ENCODE results near the gene MRC1. TPM values are rescaled to one million over a fixed set of nuclear protein-coding genes. Genes with fewer than 3 reads are reported as not detected.

MRC1 gene
- total RNA-seq, 2 donors from 2014 or later: 0.09 TPM; not detected in 1

GRCh38 chr10:17817316-17817715 is 8.2 kb downstream of the MRC1 start:
- no peaks in the 10 kb centered on the region for H3K9me3 ChIP-seq (ENCODE audit: control insufficient read depth, low read length)
- H3K9ac ChIP-seq (ENCODE audit: extremely low read depth, low read length, poor library complexity, severe bottlenecking): no peak overlapping the region
- no peak overlapping the region for H3K4me3 ChIP-seq (ENCODE audit: low read length)
- Mint-ChIP-seq H3K4me3 (no peak overlapping the region), H3K9me3 (no peaks in the 10 kb centered on the region), H3K36me3 (ENCODE audit: low read depth) (no peaks in the 10 kb centered on the region), H3K27ac (no peak overlapping the region), H3K27me3 (ENCODE audit: insufficient read depth) (no peaks in the 10 kb centered on the region), H3K4me1 (no peaks in the 10 kb centered on the region)
- no peaks in the 10 kb centered on the region for H3K4me1 ChIP-seq (ENCODE audit: control insufficient read depth, insufficient read depth, low read length)
- H3K27ac ChIP-seq (ENCODE audit: low read depth, low read length): no peak overlapping the region
- H3K27me3 ChIP-seq (ENCODE audit: control insufficient read depth, insufficient read depth, low read length, poor library complexity, severe bottlenecking): no peaks in the 10 kb centered on the region
- no peaks in the 10 kb centered on the region for H3K36me3 ChIP-seq (ENCODE audit: control insufficient read depth, insufficient read depth, low read length)
- DNase-seq: no peak
- no peak for TF ChIP-seq CTCF (conservative IDR thresholded peaks at IDR 0.05)
- WGBS, 2 experiments (ENCODE audit: insufficient coverage in 1 of 2, insufficient read length in 1 of 2): 100% methylated on average over 1 of the region's 1 CpG

DNA sequence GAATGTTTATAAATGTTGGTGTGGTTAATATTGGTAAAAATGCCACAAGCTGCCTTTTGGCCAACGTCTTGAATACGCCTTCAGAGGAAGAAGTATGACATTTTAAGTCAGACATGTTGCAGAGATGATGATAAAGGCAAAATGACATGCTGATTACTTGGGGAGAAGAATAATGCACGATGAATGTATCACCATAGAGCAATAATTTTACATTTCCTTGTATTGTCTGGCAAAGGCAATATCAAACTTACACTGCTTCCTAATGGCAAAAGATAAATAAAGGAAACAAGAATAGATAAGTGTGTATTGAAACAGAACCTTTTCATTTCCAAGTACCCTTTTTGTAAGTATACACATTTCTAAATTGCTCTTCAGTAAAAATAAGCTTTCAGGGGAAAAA is 8.6 kb downstream of the MRC1 start:
- H3K4me1 ChIP-seq (ENCODE audit: control insufficient read depth, insufficient read depth, low read length): no peaks in the 10 kb centered on the region
- no peaks in the 10 kb centered on the region for H3K36me3 ChIP-seq (ENCODE audit: control insufficient read depth, insufficient read depth, low read length)
- no peaks in the 10 kb centered on the region for H3K4me1 Mint-ChIP-seq
- no peaks in the 10 kb centered on the region for H3K9me3 ChIP-seq (ENCODE audit: control insufficient read depth, low read length)
- no peaks in the 10 kb centered on the region for H3K9me3 Mint-ChIP-seq
- no peak overlapping the region for H3K4me3 ChIP-seq (ENCODE audit: low read length)
- H3K27ac Mint-ChIP-seq: no peak overlapping the region
- H3K27me3 Mint-ChIP-seq (ENCODE audit: insufficient read depth): no peaks in the 10 kb centered on the region
- no peak overlapping the region for H3K27ac ChIP-seq (ENCODE audit: low read depth, low read length)
- 98 to 100% methylated on average over 2 to 3 of the region's 3 CpGs for WGBS, 2 experiments (ENCODE audit: insufficient coverage in 1 of 2, insufficient read length in 1 of 2)
- H3K9ac ChIP-seq (ENCODE audit: extremely low read depth, low read length, poor library complexity, severe bottlenecking): no peak overlapping the region
- TF ChIP-seq CTCF (conservative IDR thresholded peaks at IDR 0.05): no peak
- DNase-seq: no peak
- H3K36me3 Mint-ChIP-seq (ENCODE audit: low read depth): no peaks in the 10 kb centered on the region
- no peak overlapping the region for H3K4me3 Mint-ChIP-seq
- H3K27me3 ChIP-seq (ENCODE audit: control insufficient read depth, insufficient read depth, low read length, poor library complexity, severe bottlenecking): no peaks in the 10 kb centered on the region

- WGBS, 2 experiments (ENCODE audit: insufficient coverage in 1 of 2, insufficient read length in 1 of 2): 91 to 94% methylated on average over 5 to 7 of the region's 7 CpGs
- Histone ChIP-seq H3K27me3 (ENCODE audit: control insufficient read depth, insufficient read depth, low read length, poor library complexity, severe bottlenecking) (no peaks in the 10 kb centered on the region), H3K27ac (ENCODE audit: low read depth, low read length) (no peak overlapping the region), H3K9me3 (ENCODE audit: control insufficient read depth, low read length) (no peaks in the 10 kb centered on the region), H3K36me3 (ENCODE audit: control insufficient read depth, insufficient read depth, low read length) (no peaks in the 10 kb centered on the region), H3K9ac (ENCODE audit: extremely low read depth, low read length, poor library complexity, severe bottlenecking) (no peak overlapping the region), H3K4me3 (ENCODE audit: low read length) (no peak overlapping the region), H3K4me1 (ENCODE audit: control insufficient read depth, insufficient read depth, low read length) (no peaks in the 10 kb centered on the region)
- DNase-seq: no peak
- Mint-ChIP-seq H3K4me3 (no peak overlapping the region), H3K9me3 (no peaks in the 10 kb centered on the region), H3K4me1 (no peaks in the 10 kb centered on the region), H3K27ac (no peak overlapping the region), H3K36me3 (ENCODE audit: low read depth) (no peaks in the 10 kb centered on the region), H3K27me3 (ENCODE audit: insufficient read depth) (no peaks in the 10 kb centered on the region)
- no peak for TF ChIP-seq CTCF (conservative IDR thresholded peaks at IDR 0.05)
These were observed 10.7 kb downstream of the MRC1 start for GRCh38 chr10:17819836-17820235.

Data from endodermal cell (in vitro differentiated cells).